ENCODE measurements around the gene E2F2. TPM values are rescaled to one million over a fixed set of nuclear protein-coding genes. Genes with fewer than 3 reads are reported as not detected.

The E2F2 gene
- total RNA-seq, 5 donors from 2014 or later (not counting 1 experiment from before 2014, with no cell fraction given) = 1.7 to 3.1 (median 2.5) TPM

GRCh38 chr1:23559985-23560741, 29.1 kb upstream of the E2F2 start:
- H3K27ac Mint-ChIP-seq = peak overlapping the region; percentile 87 to 89
- no peaks in the 10 kb centered on the region for H3K9me3 Mint-ChIP-seq
- no peak for DNase-seq
- peaks cover 34 to 63% of the 10 kb centered on the region in 2 experiments for H3K4me1 ChIP-seq (ENCODE audit: control insufficient read depth in 1 of 2, extremely low read depth in 1 of 2, insufficient read depth in 2 of 2, low read length in 2 of 2)
- H3K4me3 ChIP-seq (ENCODE audit: control insufficient read depth in 1 of 2, extremely low read depth in 1 of 2, low read length in 1 of 2) = peak overlapping the region; percentile 79 to 100
- no peaks in the 10 kb centered on the region for H3K27me3 Mint-ChIP-seq
- H3K27me3 ChIP-seq (replicated peaks in 1 of 2; ENCODE audit: control insufficient read depth in 2 of 2, extremely low read depth in 1 of 2, insufficient read depth in 2 of 2, low read length in 1 of 2) = peaks cover 0 to 13% of the 10 kb centered on the region in 2 experiments
- peak overlapping the region; percentile 64 for H3K27ac ChIP-seq (ENCODE audit: low read length)
- H3K4me3 Mint-ChIP-seq = peak overlapping the region; percentile 85 to 96 (median 95)
- 50% methylated on average over 5 of the region's 6 CpGs for WGBS (ENCODE audit: insufficient coverage)
- H3K9me3 ChIP-seq = no peaks in the 10 kb centered on the region
- H3K36me3 ChIP-seq (ENCODE audit: control insufficient read depth in 2 of 2, extremely low read depth in 1 of 2, insufficient read depth in 1 of 2, low read length in 1 of 2) = no peaks in the 10 kb centered on the region
- no peak for ATAC-seq (replicated peaks in 1 of 4)
- H3K4me1 Mint-ChIP-seq = peaks cover 60 to 72% (median 69%) of the 10 kb centered on the region in 3 donors
- peaks cover 8% of the 10 kb centered on the region for H3K36me3 Mint-ChIP-seq
- ChIA-PET POLR2A (interaction anchor here (0.6 to 1.4 kb wide), 2 partner anchors 41 to 132 kb away, joined by 3 to 4 read pairs; partner anchors contain the start of gene RPL11 (in 1 of the 2)), CTCF (interaction anchor here (0.5 to 1.8 kb wide), 3 partner anchors 41 to 107 kb away, joined by 3 to 16 read pairs (median 8); no protein-coding TSS in a partner anchor)

- Mint-ChIP-seq H3K4me1 (peaks cover 63 to 75% (median 73%) of the 10 kb centered on the region in 3 donors), H3K36me3 (peaks cover 8% of the 10 kb centered on the region), H3K9me3 (no peaks in the 10 kb centered on the region), H3K27ac (peak within 1 kb of the TSS; percentile 87 to 89), H3K4me3 (peak within 1 kb of the TSS; percentile 85 to 96 (median 95)), H3K27me3 (no peaks in the 10 kb centered on the region)
- CTCF ChIA-PET = interaction anchor here (0.5 to 1.8 kb wide), 6 partner anchors 15 to 107 kb away, joined by 3 to 16 read pairs (median 4); no protein-coding TSS in a partner anchor
- Histone ChIP-seq H3K4me3 (ENCODE audit: control insufficient read depth in 1 of 2, extremely low read depth in 1 of 2, low read length in 1 of 2) (peak within 1 kb of the TSS; percentile 79 to 100), H3K4me1 (ENCODE audit: control insufficient read depth in 1 of 2, extremely low read depth in 1 of 2, insufficient read depth in 2 of 2, low read length in 2 of 2) (peaks cover 36 to 68% of the 10 kb centered on the region in 2 experiments), H3K27me3 (replicated peaks in 1 of 2; ENCODE audit: control insufficient read depth in 2 of 2, extremely low read depth in 1 of 2, insufficient read depth in 2 of 2, low read length in 1 of 2) (peaks cover 0 to 10% of the 10 kb centered on the region in 2 experiments), H3K36me3 (ENCODE audit: control insufficient read depth in 2 of 2, extremely low read depth in 1 of 2, insufficient read depth in 1 of 2, low read length in 1 of 2) (no peaks in the 10 kb centered on the region), H3K27ac (ENCODE audit: low read length) (peak within 1 kb of the TSS; percentile 64), H3K9me3 (no peaks in the 10 kb centered on the region)
- ATAC-seq (replicated peaks in 1 of 4) = peak; percentile 65 to 70 (median 68)
- WGBS (ENCODE audit: insufficient coverage) = 2% methylated on average over 54 of the region's 57 CpGs
- POLR2A ChIA-PET = interaction anchor here (0.6 to 1.4 kb wide), 3 partner anchors 42 to 132 kb away, joined by 3 to 4 read pairs (median 3); partner anchors contain the start of gene RPL11 (in 1 of the 2)
- DNase-seq = peak; percentile 63 to 95 (median 85)
These were observed 28.3 kb upstream of the E2F2 start, which contains the start of gene ID3 for GRCh38 chr1:23559136-23559984. TSS of gene ID3 (minus strand) at chr1:23559501. CDS start at chr1:23559426, 75 bp downstream.

GRCh38 chr1:23558872-23559135, 27.8 kb upstream of the E2F2 start:
- H3K4me1 Mint-ChIP-seq = peaks cover 68 to 80% (median 78%) of the 10 kb centered on the region in 3 donors
- peak in 4 of 35 experiments; percentile 11 to 38 (median 24) for DNase-seq
- H3K27me3 Mint-ChIP-seq = no peaks in the 10 kb centered on the region
- Histone ChIP-seq H3K4me3 (ENCODE audit: control insufficient read depth in 1 of 2, extremely low read depth in 1 of 2, low read length in 1 of 2) (peak overlapping the region; percentile 79 to 100), H3K27ac (ENCODE audit: low read length) (peak overlapping the region; percentile 64), H3K4me1 (ENCODE audit: control insufficient read depth in 1 of 2, extremely low read depth in 1 of 2, insufficient read depth in 2 of 2, low read length in 2 of 2) (peaks cover 39 to 73% of the 10 kb centered on the region in 2 experiments), H3K27me3 (replicated peaks in 1 of 2; ENCODE audit: control insufficient read depth in 2 of 2, extremely low read depth in 1 of 2, insufficient read depth in 2 of 2, low read length in 1 of 2) (peaks cover 0 to 10% of the 10 kb centered on the region in 2 experiments), H3K36me3 (ENCODE audit: control insufficient read depth in 2 of 2, extremely low read depth in 1 of 2, insufficient read depth in 1 of 2, low read length in 1 of 2) (no peaks in the 10 kb centered on the region), H3K9me3 (no peaks in the 10 kb centered on the region)
- peak overlapping the region; percentile 87 to 89 for H3K27ac Mint-ChIP-seq
- H3K9me3 Mint-ChIP-seq = no peaks in the 10 kb centered on the region
- 2% methylated on average over 11 of the region's 14 CpGs for WGBS (ENCODE audit: insufficient coverage)
- peak overlapping the region; percentile 85 to 96 (median 95) for H3K4me3 Mint-ChIP-seq
- ChIA-PET CTCF (interaction anchor here (0.7 to 1.8 kb wide), 5 partner anchors 14 to 79 kb away, joined by 3 to 16 read pairs (median 3); no protein-coding TSS in a partner anchor), POLR2A (interaction anchor here (0.5 to 1.4 kb wide), 3 partner anchors 14 to 73 kb away, joined by 3 to 5 read pairs (median 4); no protein-coding TSS in a partner anchor)
- no peak for ATAC-seq (replicated peaks in 1 of 4)
- peaks cover 8% of the 10 kb centered on the region for H3K36me3 Mint-ChIP-seq

GRCh38 chr1:23558140-23558871, 27.3 kb upstream of the E2F2 start:
- Mint-ChIP-seq H3K4me3 (peak overlapping the region; percentile 85 to 96 (median 95)), H3K4me1 (peaks cover 69 to 81% (median 79%) of the 10 kb centered on the region in 3 donors), H3K36me3 (peaks cover 8% of the 10 kb centered on the region), H3K27ac (peak overlapping the region; percentile 87 to 89), H3K9me3 (no peaks in the 10 kb centered on the region), H3K27me3 (no peaks in the 10 kb centered on the region)
- Histone ChIP-seq H3K27ac (ENCODE audit: low read length) (peak overlapping the region; percentile 64), H3K4me3 (ENCODE audit: control insufficient read depth in 1 of 2, extremely low read depth in 1 of 2, low read length in 1 of 2) (peak overlapping the region; percentile 79 to 100), H3K4me1 (ENCODE audit: control insufficient read depth in 1 of 2, extremely low read depth in 1 of 2, insufficient read depth in 2 of 2, low read length in 2 of 2) (peaks cover 44 to 76% of the 10 kb centered on the region in 2 experiments), H3K27me3 (replicated peaks in 1 of 2; ENCODE audit: control insufficient read depth in 2 of 2, extremely low read depth in 1 of 2, insufficient read depth in 2 of 2, low read length in 1 of 2) (peaks cover 0 to 10% of the 10 kb centered on the region in 2 experiments), H3K36me3 (ENCODE audit: control insufficient read depth in 2 of 2, extremely low read depth in 1 of 2, insufficient read depth in 1 of 2, low read length in 1 of 2) (no peaks in the 10 kb centered on the region), H3K9me3 (no peaks in the 10 kb centered on the region)
- ChIA-PET CTCF (interaction anchor here (0.6 to 1.8 kb wide), 6 partner anchors 13 to 84 kb away, joined by 3 to 16 read pairs (median 3); no protein-coding TSS in a partner anchor), POLR2A (interaction anchor here in 1 of 2 donors (0.5 to 0.6 kb wide), 2 partner anchors 13 to 14 kb away, joined by 4 to 5 read pairs; no protein-coding TSS in a partner anchor)
- ATAC-seq (replicated peaks in 1 of 4) (no peak), DNase-seq (peak in 5 of 35 experiments; percentile 10 to 44 (median 34))
- 1% methylated on average over 33 of the region's 34 CpGs for WGBS (ENCODE audit: insufficient coverage)

GRCh38 chr1:23557471-23558124, 26.6 kb upstream of the E2F2 start:
- Histone ChIP-seq H3K36me3 (ENCODE audit: control insufficient read depth in 2 of 2, extremely low read depth in 1 of 2, insufficient read depth in 1 of 2, low read length in 1 of 2) (no peaks in the 10 kb centered on the region), H3K4me1 (ENCODE audit: control insufficient read depth in 1 of 2, extremely low read depth in 1 of 2, insufficient read depth in 2 of 2, low read length in 2 of 2) (peaks cover 47 to 75% of the 10 kb centered on the region in 2 experiments), H3K9me3 (no peaks in the 10 kb centered on the region), H3K27me3 (replicated peaks in 1 of 2; ENCODE audit: control insufficient read depth in 2 of 2, extremely low read depth in 1 of 2, insufficient read depth in 2 of 2, low read length in 1 of 2) (peaks cover 0 to 8% of the 10 kb centered on the region in 2 experiments), H3K27ac (ENCODE audit: low read length) (peak overlapping the region; percentile 64), H3K4me3 (ENCODE audit: control insufficient read depth in 1 of 2, extremely low read depth in 1 of 2, low read length in 1 of 2) (peak overlapping the region; percentile 79 to 100)
- ATAC-seq (replicated peaks in 1 of 4) (no peak), DNase-seq (peak in 1 of 35 experiments; percentile 12)
- POLR2A ChIA-PET = interaction anchor here in 1 of 2 donors (0.6 kb wide), 1 partner anchor 14 kb away, joined by 4 read pairs; no protein-coding TSS in a partner anchor
- Mint-ChIP-seq H3K9me3 (no peaks in the 10 kb centered on the region), H3K27ac (peak overlapping the region; percentile 87 to 89), H3K4me3 (peak overlapping the region; percentile 85 to 96 (median 95)), H3K36me3 (peaks cover 8% of the 10 kb centered on the region), H3K4me1 (peaks cover 67 to 76% (median 74%) of the 10 kb centered on the region in 3 donors), H3K27me3 (no peaks in the 10 kb centered on the region)
- no CpG with 5 or more reads among the region's 8 CpGs for WGBS (ENCODE audit: insufficient coverage)
- CTCF ChIA-PET = interaction anchor here in 1 of 2 donors (3.5 kb wide), 1 partner anchor 79 kb away, joined by 31 read pairs; no protein-coding TSS in a partner anchor

All from T-cell (primary cell).